GM23248 (cell line): ENCODE results near the gene EML1. TPM values are rescaled to one million over a fixed set of nuclear protein-coding genes. Genes with fewer than 3 reads are reported as not detected.

Source experiments
- DNase-seq: peaks from one replicate; pipeline ENCODE4 v3.0.0-alpha.2; 2015
- H2AFZ ChIP-seq: fragments of 200-600 bp; sonication (generic); 2 replicates; pipeline ENCODE4 v1.6.1; 2016; ENCODE audit warnings: antibody characterized with exemption
- H3F3A ChIP-seq: fragments of 200-600 bp; sonication (generic); 2 replicates; pipeline ENCODE4 v1.6.1; 2016; ENCODE audit warnings: mild to moderate bottlenecking, antibody characterized with exemption, mixed run types; ENCODE audit not compliant: insufficient read depth
- H3K27ac ChIP-seq: fragments of 200-600 bp; sonication (generic); 2 replicates; pipeline ENCODE4 v1.5.1; 2016; ENCODE audit warnings: mild to moderate bottlenecking
- H3K27me3 ChIP-seq: fragments of 200-600 bp; sonication (generic); replicated peaks from 2 replicates; pipeline ENCODE4 v1.6.1; 2016; ENCODE audit warnings: mild to moderate bottlenecking; ENCODE audit not compliant: insufficient read depth
- H3K36me3 ChIP-seq: fragments of 200-600 bp; sonication (generic); 2 replicates; pipeline ENCODE4 v1.6.1; 2016; ENCODE audit warnings: low read depth, mild to moderate bottlenecking
- H3K4me1 ChIP-seq: fragments of 200-600 bp; sonication (generic); 2 replicates; pipeline ENCODE4 v1.6.1; 2016; ENCODE audit warnings: mild to moderate bottlenecking; ENCODE audit not compliant: insufficient read depth
- H3K4me2 ChIP-seq: fragments of 200-600 bp; sonication (generic); one replicate; pipeline ENCODE4 v1.6.1; 2016; ENCODE audit warnings: mild to moderate bottlenecking; ENCODE audit not compliant: unreplicated experiment
- H3K4me3 ChIP-seq: fragments of 200-600 bp; sonication (generic); 2 replicates; pipeline ENCODE4 v1.5.1; 2016; ENCODE audit warnings: mild to moderate bottlenecking
- H3K79me2 ChIP-seq: fragments of 200-600 bp; sonication (generic); 2 replicates; pipeline ENCODE4 v1.6.1; 2016; ENCODE audit warnings: mild to moderate bottlenecking; ENCODE audit not compliant: insufficient read depth
- H3K9ac ChIP-seq: fragments of 200-600 bp; sonication (generic); 2 replicates; pipeline ENCODE4 v1.6.1; 2016; ENCODE audit warnings: mild to moderate bottlenecking
- H3K9me2 ChIP-seq: fragments of 200-600 bp; sonication (generic); 2 replicates; pipeline ENCODE4 v1.6.1; 2016; ENCODE audit warnings: mixed run types, mild to moderate bottlenecking, moderate library complexity; ENCODE audit not compliant: insufficient read depth
- H3K9me3 ChIP-seq: fragments of 200-600 bp; sonication (generic); one replicate; pipeline ENCODE4 v1.6.1; 2017; ENCODE audit warnings: low read depth
- H4K20me1 ChIP-seq: fragments of 200-600 bp; sonication (generic); 2 replicates; pipeline ENCODE4 v1.6.0; 2016; ENCODE audit not compliant: insufficient read depth
- EZH2 ChIP-seq: fragments of 200-600 bp; sonication (generic); IDR thresholded peaks from 2 replicates; pipeline ENCODE4 v1.6.1; 2018; ENCODE audit warnings: antibody characterized with exemption, mild to moderate bottlenecking; ENCODE audit not compliant: insufficient read depth, poor library complexity, severe bottlenecking
- EZH2phosphoT487 ChIP-seq: fragments of 200-600 bp; sonication (generic); IDR thresholded peaks from 2 replicates; pipeline ENCODE4 v1.6.1; 2018; ENCODE audit warnings: antibody characterized with exemption, moderate library complexity, mild to moderate bottlenecking, low read depth; ENCODE audit not compliant: insufficient read depth
- WGBS, 2 experiments: methylation state at CpG; one replicate each; pipeline ENCODE4 v1.1.6; 2015 to 2017; ENCODE audit warnings: low lambda C conversion rate in 2 of 2, low coverage in 1 of 2; ENCODE audit errors: missing lambda C conversion rate in 2 of 2; 5-methylcytosine and 5-hydroxymethylcytosine counted together
- in situ Hi-C: fragments of 300-500 bp; cut with MboI; formaldehyde crosslinking; loops from 2 replicates; pipeline ENCODE4 v1.15.0; 2020
- polyA plus RNA-seq: library from polyadenylated mRNA; unstranded; fragments of >200 nt; fragmentation: Nextera tagmentation; extraction: Ambion mirVana; gene quantifications from 2 replicates; pipeline ENCODE4 v1.2.1, GENCODE V29; 2016
- total RNA-seq: library from RNA; depleted of rRNA; stranded (reverse); fragments of >200 nt; shearing (Covaris generic); gene quantifications from 2 replicates; pipeline ENCODE4 v1.2.3, GENCODE V29; 2014

EML1 gene
- total and polyA plus RNA-seq, 2 experiments from 2014 or later: 14.8 to 17.9 TPM

DNA sequence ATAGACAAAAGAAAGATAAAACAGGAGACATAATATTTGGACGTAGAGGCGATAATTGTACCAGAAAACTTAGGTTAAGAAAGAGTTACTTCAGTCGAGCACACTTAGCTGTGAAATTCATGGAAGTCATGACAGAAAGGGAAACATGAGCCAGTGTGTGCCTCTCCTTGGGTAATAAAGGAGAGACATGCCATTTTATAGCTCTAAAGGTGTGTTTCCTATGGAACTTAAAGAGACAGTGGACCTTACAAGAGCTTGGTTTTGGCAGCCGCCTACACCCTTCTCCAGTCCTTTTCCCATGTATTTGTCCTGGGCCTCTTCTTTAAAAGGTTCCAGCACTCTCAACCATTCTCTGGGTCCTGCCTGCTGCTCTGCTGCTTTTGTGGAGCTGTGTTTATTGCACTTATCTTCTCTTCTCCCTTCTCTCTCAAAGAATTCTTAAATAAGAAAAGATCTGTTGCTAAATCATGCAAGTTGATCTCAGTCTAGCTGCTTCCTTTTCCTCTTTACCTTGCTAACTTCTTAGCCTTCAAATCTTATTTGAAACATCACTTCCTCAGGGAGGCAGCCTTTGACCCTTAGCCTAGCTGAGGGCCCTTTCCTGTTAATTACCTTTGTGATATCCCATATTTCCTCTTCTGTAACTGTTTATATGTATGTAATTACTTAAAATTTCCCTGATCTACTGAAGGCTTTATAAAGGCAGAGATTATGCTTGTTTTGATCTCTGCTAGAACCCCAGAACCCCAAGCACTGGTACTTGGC lies 190.2 kb downstream of the EML1 start:
- Histone ChIP-seq H3K79me2 (peaks cover 88% of the 10 kb centered on the region), H4K20me1 (no peaks in the 10 kb centered on the region), H3K4me1 (peaks cover 19% of the 10 kb centered on the region), H3K4me3 (no peak overlapping the region), H3K9me3 (no peaks in the 10 kb centered on the region), H3K9me2 (no peaks in the 10 kb centered on the region), H3K9ac (no peak overlapping the region), H3K36me3 (no peaks in the 10 kb centered on the region), H3K27ac (no peak overlapping the region), H3K4me2 (no peak overlapping the region), H2AFZ (no peak overlapping the region), H3K27me3 (no peaks in the 10 kb centered on the region), H3F3A (peaks cover 16% of the 10 kb centered on the region)
- in situ Hi-C loops: loop anchor here (5.0 to 10.0 kb wide), 2 partner anchors 111 to 209 kb away; no protein-coding TSS in a partner anchor
- DNase-seq: no peak
- TF ChIP-seq EZH2phosphoT487 (no peak), EZH2 (no peak)
- 86 to 87% methylated on average over 4 of the region's 4 CpGs for WGBS, 2 experiments

DNA sequence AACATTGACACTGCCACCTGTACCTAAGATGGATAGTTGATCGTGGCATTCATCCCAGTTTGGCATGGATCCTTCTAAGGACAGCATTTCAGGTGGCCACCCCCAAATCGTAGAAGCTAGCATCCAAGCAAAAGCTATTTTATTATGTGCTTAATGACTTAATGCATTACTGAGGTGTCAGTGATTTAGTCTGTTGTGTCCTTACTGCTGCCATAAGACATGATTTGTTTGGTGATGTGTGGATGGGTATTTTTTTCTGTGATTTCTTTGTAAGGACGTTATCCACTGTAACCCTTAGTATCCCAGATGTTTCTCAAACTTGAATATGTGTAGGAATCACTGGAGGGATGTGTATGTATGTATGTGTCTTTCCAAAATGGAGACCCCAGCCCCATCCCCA lies 190.8 kb downstream of the EML1 start:
- TF ChIP-seq EZH2: no peak
- no peak for TF ChIP-seq EZH2phosphoT487
- no peaks in the 10 kb centered on the region for H3K27me3 ChIP-seq
- no peaks in the 10 kb centered on the region for H3K9me2 ChIP-seq
- H3K27ac ChIP-seq: no peak overlapping the region
- H2AFZ ChIP-seq: no peak overlapping the region
- no peak overlapping the region for H3K4me3 ChIP-seq
- DNase-seq: no peak
- no peak overlapping the region for H3K4me2 ChIP-seq
- peaks cover 88% of the 10 kb centered on the region for H3K79me2 ChIP-seq
- H3K36me3 ChIP-seq: no peaks in the 10 kb centered on the region
- WGBS, 2 experiments: 48 to 53% methylated on average over 3 of the region's 3 CpGs
- peaks cover 19% of the 10 kb centered on the region for H3K4me1 ChIP-seq
- H3K9me3 ChIP-seq: no peaks in the 10 kb centered on the region
- no peak overlapping the region for H3K9ac ChIP-seq
- peaks cover 16% of the 10 kb centered on the region for H3F3A ChIP-seq
- H4K20me1 ChIP-seq: no peaks in the 10 kb centered on the region
- in situ Hi-C loops: loop anchor here (5.0 to 10.0 kb wide), 2 partner anchors 111 to 208 kb away; no protein-coding TSS in a partner anchor

DNA sequence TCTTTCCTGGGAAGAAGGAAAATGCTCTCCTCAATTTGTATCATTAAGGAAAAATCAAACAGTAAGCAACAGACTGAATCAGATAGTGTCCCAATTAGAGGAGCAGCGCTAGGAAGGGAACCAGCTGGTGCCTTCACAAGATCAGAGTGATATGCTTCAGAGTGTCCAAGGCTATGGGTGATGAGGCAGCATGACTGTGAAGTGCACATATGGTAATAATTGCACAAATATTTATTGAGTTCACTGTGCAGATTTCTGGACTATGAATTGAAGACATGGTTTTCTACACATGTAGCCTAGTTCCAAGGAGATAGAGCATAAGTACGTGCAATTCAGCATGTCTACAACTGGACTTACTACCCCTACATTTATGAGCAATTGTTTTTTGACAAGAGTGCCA lies 193.2 kb downstream of the EML1 start:
- WGBS, 2 experiments: 7 to 9% methylated on average over 2 of the region's 2 CpGs

GRCh38 chr14:99989032-99989431 lies 195.8 kb downstream of the EML1 start:
- Histone ChIP-seq H3K9me2 (no peaks in the 10 kb centered on the region), H3K27ac (no peak overlapping the region), H3K9me3 (no peaks in the 10 kb centered on the region), H3K4me3 (no peak overlapping the region), H3K27me3 (no peaks in the 10 kb centered on the region), H3K4me1 (peaks cover 38% of the 10 kb centered on the region), H3K36me3 (no peaks in the 10 kb centered on the region), H3K79me2 (peaks cover 78% of the 10 kb centered on the region), H3K4me2 (no peak overlapping the region), H4K20me1 (no peaks in the 10 kb centered on the region), H3F3A (peaks cover 34% of the 10 kb centered on the region), H2AFZ (no peak overlapping the region), H3K9ac (no peak overlapping the region)
- in situ Hi-C loops: loop anchor here (10.0 kb wide), 1 partner anchor 106 kb away; no protein-coding TSS in a partner anchor
- TF ChIP-seq EZH2: no peak
- no peak for TF ChIP-seq EZH2phosphoT487
- no peak for DNase-seq
- 94 to 100% methylated on average over 3 of the region's 3 CpGs for WGBS, 2 experiments

More for the DNA sequence above, 193.2 kb downstream of the EML1 start:
- no peaks in the 10 kb centered on the region for H3K27me3 ChIP-seq
- peaks cover 82% of the 10 kb centered on the region for H3K79me2 ChIP-seq
- no peaks in the 10 kb centered on the region for H3K36me3 ChIP-seq
- in situ Hi-C loops: loop anchor here (10.0 kb wide), 1 partner anchor 108 kb away; no protein-coding TSS in a partner anchor
- H3K4me2 ChIP-seq: peak overlapping the region; percentile 57
- H3K27ac ChIP-seq: peak overlapping the region; percentile 58
- H3K4me3 ChIP-seq: 0 out of 2 replicates have a peak overlapping the region, but pooled peaks have one; percentile 21
- peaks cover 41% of the 10 kb centered on the region for H3K4me1 ChIP-seq
- H3F3A ChIP-seq: peaks cover 27% of the 10 kb centered on the region
- no peaks in the 10 kb centered on the region for H3K9me2 ChIP-seq
- no peak overlapping the region for H3K9ac ChIP-seq
- H2AFZ ChIP-seq: peak overlapping the region; percentile 27; the same call in 1 of the 2 replicates
- DNase-seq: peak; percentile 87
- TF ChIP-seq EZH2 (no peak), EZH2phosphoT487 (no peak)
- H4K20me1 ChIP-seq: no peaks in the 10 kb centered on the region
- H3K9me3 ChIP-seq: no peaks in the 10 kb centered on the region
